ENCODE measurements around the gene CHRND. TPM values are rescaled to one million over a fixed set of nuclear protein-coding genes. Genes with fewer than 3 reads are reported as not detected.

The CHRND gene
- total and polyA plus RNA-seq, 2 of the 4 experiments (the other 2 are of a cell fraction) = not detected

DNA sequence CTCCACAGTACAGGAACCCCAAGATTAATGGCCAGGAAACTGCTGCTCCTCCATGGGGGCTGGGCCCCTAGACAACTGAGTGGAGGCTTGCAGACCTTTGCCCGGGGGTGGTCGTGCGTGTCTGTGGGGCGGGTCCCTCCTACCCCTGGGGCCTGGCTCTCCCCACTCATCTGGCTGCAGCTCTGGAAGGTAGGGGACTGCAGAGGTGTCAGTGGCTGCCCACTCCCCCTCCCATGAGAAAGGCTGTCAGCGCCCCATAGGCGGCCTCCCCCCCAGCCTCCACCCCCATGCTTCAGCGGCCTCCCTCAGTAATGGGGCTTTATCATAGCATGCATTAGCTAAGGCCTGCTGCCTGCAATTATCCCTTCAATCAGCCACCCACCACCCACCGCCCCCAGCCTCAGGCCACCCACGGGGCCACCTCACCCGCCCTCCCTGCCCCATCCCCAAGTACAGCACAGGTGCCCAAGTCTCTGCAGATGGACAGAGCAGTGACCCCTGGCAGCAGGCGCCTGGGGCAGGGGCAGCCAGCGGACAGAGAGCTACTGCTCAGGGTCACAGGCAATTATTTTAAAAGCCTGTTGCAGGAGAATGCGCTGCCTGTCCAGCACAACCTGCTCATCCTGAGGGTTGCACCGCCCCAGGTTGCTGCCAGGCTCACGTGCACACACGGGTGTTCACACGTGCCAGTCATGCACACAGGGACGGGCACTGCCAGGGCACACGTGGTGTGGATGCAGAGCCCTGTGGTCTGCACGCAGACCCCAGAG, 29.3 kb upstream of the CHRND start:
- H3K27me3 ChIP-seq (ENCODE audit: control insufficient read depth, insufficient read depth, low read length) = peaks cover 57% of the 10 kb centered on the region
- H4K8ac ChIP-seq (ENCODE audit: low read depth in 2 of 2, low read length in 2 of 2) = no peak overlapping the region
- WGBS, 2 experiments (ENCODE audit: extremely low coverage in 2 of 2, insufficient read length in 1 of 2) = 66% methylated on average over 8 of the region's 20 CpGs; no CpG with 5 or more reads in 1 of the 2 experiments
- H3K56ac ChIP-seq (ENCODE audit: extremely low read depth, insufficient read depth, low read length) = no peak overlapping the region
- H3K4me1 ChIP-seq (ENCODE audit: control insufficient read depth, insufficient read depth, low read length) = no peaks in the 10 kb centered on the region
- H3K23ac ChIP-seq (ENCODE audit: low read depth, low read length) = no peak overlapping the region
- no peak overlapping the region for H2AK5ac ChIP-seq (ENCODE audit: low read depth, low read length)
- ATAC-seq (ENCODE audit: low read depth) (no peak), DNase-seq (no peak)
- no peak overlapping the region for H4K5ac ChIP-seq (ENCODE audit: low read depth, low read length)
- BruUV-seq (replicated peaks) = no TSS peak
- no peak overlapping the region for H2BK20ac ChIP-seq (ENCODE audit: low read depth, low read length)
- intact Hi-C loops (cut with micrococcal nuclease) = no loop called here
- H2BK120ac ChIP-seq (ENCODE audit: low read depth, low read length) = no peak overlapping the region
- no peaks in the 10 kb centered on the region for H3K9me3 ChIP-seq (ENCODE audit: control insufficient read depth, insufficient read depth, low read length)
- H2BK5ac ChIP-seq (ENCODE audit: low read depth, low read length, poor library complexity, severe bottlenecking) = no peak overlapping the region
- no peaks in the 10 kb centered on the region for H3K9me1 ChIP-seq (ENCODE audit: insufficient read depth, low read length)
- POLR2A ChIA-PET (ENCODE audit: unreplicated experiment) = no interaction called here
- CTCF ChIA-PET = no interaction called here
- H3K79me1 ChIP-seq (ENCODE audit: low read depth in 1 of 2, low read length in 2 of 2) = no peaks in the 10 kb centered on the region
- no peak overlapping the region for H2AFZ ChIP-seq (replicated peaks; ENCODE audit: low read length, poor library complexity)
- TF ChIP-seq, protein P1, sequence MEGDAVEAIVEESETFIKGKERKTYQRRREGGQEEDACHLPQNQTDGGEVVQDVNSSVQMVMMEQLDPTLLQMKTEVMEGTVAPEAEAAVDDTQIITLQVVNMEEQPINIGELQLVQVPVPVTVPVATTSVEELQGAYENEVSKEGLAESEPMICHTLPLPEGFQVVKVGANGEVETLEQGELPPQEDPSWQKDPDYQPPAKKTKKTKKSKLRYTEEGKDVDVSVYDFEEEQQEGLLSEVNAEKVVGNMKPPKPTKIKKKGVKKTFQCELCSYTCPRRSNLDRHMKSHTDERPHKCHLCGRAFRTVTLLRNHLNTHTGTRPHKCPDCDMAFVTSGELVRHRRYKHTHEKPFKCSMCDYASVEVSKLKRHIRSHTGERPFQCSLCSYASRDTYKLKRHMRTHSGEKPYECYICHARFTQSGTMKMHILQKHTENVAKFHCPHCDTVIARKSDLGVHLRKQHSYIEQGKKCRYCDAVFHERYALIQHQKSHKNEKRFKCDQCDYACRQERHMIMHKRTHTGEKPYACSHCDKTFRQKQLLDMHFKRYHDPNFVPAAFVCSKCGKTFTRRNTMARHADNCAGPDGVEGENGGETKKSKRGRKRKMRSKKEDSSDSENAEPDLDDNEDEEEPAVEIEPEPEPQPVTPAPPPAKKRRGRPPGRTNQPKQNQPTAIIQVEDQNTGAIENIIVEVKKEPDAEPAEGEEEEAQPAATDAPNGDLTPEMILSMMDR (conservative IDR thresholded peaks at IDR 0.05; ENCODE audit: low read depth, low read length) = no peak
- TF ChIP-seq USF2 (IDR thresholded peaks at IDR 0.05; ENCODE audit: low read depth, low read length) (no peak), BHLHE40 (IDR thresholded peaks at IDR 0.05; ENCODE audit: low read depth, low read length) (no peak), RFX5 (IDR thresholded peaks at IDR 0.05; ENCODE audit: low read depth, low read length) (no peak), CEBPB (IDR thresholded peaks at IDR 0.05; ENCODE audit: low read depth, low read length) (no peak), MAZ (IDR thresholded peaks at IDR 0.05; ENCODE audit: borderline replicate concordance, low read depth, low read length) (no peak), RAD21 (IDR thresholded peaks at IDR 0.05; ENCODE audit: low read length) (no peak), FOS (IDR thresholded peaks at IDR 0.05; ENCODE audit: low read depth, low read length) (no peak), POLR2A (IDR thresholded peaks at IDR 0.05; ENCODE audit: low read depth, low read length) (no peak), ELK1 (IDR thresholded peaks at IDR 0.05; ENCODE audit: borderline replicate concordance, low read depth, low read length) (no peak), SMC3 (IDR thresholded peaks at IDR 0.05; ENCODE audit: low read depth, low read length) (no peak), MAFK (IDR thresholded peaks at IDR 0.05; ENCODE audit: low read depth, low read length) (no peak)
- no peak overlapping the region for H3K4me2 ChIP-seq (ENCODE audit: low read depth, low read length)
- dilution Hi-C loops (cut with HindIII; ENCODE audit: low sequenced_read_pairs, unreplicated experiment) = no loop called here
- no peak overlapping the region for H3K18ac ChIP-seq (ENCODE audit: low read depth, low read length)
- no peak overlapping the region for H3K14ac ChIP-seq (replicated peaks; ENCODE audit: low read depth, low read length)
- H3K27ac ChIP-seq (ENCODE audit: insufficient read depth, low read length) = no peak overlapping the region
- no peaks in the 10 kb centered on the region; the same call in 1 of the 2 replicates for H4K20me1 ChIP-seq (ENCODE audit: insufficient read depth, low read length)
- in situ Hi-C loops (cut with MboI; ENCODE audit: low sequenced_read_pairs) = no loop called here
- no peak overlapping the region for H2BK15ac ChIP-seq (ENCODE audit: low read depth, low read length)
- H3K4ac ChIP-seq (ENCODE audit: low read depth, low read length) = no peak overlapping the region
- no peak overlapping the region for H2AK9ac ChIP-seq (replicated peaks; ENCODE audit: low read depth, low read length, poor library complexity)
- H3K36me3 ChIP-seq (ENCODE audit: control insufficient read depth, insufficient read depth, low read length) = no peaks in the 10 kb centered on the region
- H3K4me3 ChIP-seq (ENCODE audit: insufficient read depth, low read depth, low read length) = no peak overlapping the region
- no peak overlapping the region for H4K91ac ChIP-seq (ENCODE audit: insufficient read depth, low read depth, low read length)
- no peak overlapping the region for H3K9ac ChIP-seq (ENCODE audit: low read depth, low read length)
